NCI-H2081 treated with DMSO at 0.1 percent for 48 hours (cell line): ENCODE results near the gene PROKR1.
"Not testable (repeated sequence)": the region's sequence is repeated elsewhere in the genome, so short reads cannot be mapped to it uniquely, and the experiment has no call there.

Experiments
- DNase-seq: peaks from one replicate; lab custom pipeline; 2025; lab: John Stamatoyannopoulos, UW

Gene PROKR1

GRCh38 chr2:68643011-68643873 lies at the start of gene PROKR1:
Gene PROKR1, plus strand, starts transcription at chr2:68643579. Its CDS starts 2,243 bp downstream, at chr2:68645822.
- DNase-seq, result no peak

GRCh38 chr2:68594041-68594440 lies 49.3 kb upstream of the PROKR1 start:
- no peak for DNase-seq

DNA sequence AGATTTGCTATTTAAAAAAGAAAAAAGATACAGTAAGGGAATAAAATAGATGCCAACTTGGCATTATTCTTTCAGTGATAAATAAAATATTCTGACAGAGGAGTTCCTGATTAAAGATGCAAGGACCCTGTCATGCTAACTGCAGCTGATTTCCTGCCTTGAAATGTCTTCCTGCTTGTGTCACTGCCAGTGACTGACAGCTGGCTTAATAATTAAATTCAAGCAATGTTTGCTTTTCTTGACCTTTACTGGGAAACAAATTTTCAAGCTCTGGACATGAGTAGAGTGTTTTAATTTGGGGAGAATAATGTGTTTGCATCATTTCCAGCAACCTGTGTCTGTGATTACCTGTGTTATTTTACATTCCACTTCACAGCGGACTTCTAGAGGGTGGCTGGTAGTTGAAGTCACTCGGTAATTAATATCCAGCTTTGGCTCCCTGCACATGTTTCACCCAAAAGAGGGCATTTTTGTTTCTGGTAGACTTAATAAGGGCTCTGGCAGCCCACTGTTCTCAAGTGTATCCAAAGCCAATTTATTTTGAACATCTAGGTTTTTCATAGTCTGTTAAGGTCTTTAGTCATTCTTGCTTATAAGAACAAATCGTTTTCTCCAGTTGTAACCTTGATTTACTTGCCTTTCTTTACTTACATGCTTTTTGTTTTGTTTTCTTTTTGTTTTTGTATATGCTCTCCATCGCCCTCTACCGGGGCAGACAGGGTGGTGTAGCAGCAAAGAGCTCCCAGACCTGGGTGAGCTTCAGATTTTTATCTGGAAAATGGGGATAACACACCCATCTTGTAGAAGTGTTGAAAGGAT lies 48.5 kb upstream of the PROKR1 start:
- no peak for DNase-seq

DNA sequence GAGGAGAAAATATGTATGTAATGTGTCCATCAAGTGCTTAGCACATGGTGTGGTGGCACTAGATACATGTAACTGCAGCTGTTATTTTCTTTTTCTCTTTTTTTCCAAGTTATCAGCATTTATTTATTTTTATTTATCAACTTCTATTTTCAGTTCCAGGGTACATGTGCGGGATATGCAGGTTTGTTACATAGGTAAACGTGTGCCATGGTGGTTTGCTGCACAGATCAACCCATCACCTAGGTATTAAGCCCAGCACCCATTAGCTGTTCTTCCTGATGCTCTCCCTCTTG lies 47.9 kb upstream of the PROKR1 start:
- not testable (repeated sequence) for DNase-seq

GRCh38 chr2:68600495-68600894 lies 42.9 kb upstream of the PROKR1 start:
- not testable (repeated sequence) for DNase-seq

- no peak for DNase-seq
Measured at GRCh38 chr2:68603059-68603458, 40.3 kb upstream of the PROKR1 start.

- no peak for DNase-seq
Measured at GRCh38 chr2:68604077-68604476, 39.3 kb upstream of the PROKR1 start.

DNA sequence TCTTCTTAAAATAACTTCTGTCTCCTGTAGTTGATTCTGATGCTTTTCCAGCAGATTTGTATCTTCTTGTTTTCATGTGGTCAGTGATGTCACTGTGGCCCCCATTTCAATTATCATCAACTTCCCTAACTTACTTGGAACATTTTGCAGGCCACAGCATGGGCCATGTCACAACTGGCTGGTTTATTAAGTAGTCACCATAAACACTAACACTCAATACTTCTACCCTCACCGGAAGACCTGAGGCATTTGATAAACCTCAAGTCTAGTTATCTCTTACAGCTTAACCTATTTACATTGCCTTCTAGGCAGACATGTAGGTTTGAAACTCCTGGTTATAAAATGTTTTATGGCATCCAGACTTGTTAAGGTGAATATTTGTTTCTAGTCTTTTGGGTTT lies 37.4 kb upstream of the PROKR1 start:
- DNase-seq, result no peak

- no peak for DNase-seq
Measured at GRCh38 chr2:68606759-68607158, 36.6 kb upstream of the PROKR1 start.

- DNase-seq, result no peak
Measured at GRCh38 chr2:68607837-68608236, 35.5 kb upstream of the PROKR1 start.

DNA sequence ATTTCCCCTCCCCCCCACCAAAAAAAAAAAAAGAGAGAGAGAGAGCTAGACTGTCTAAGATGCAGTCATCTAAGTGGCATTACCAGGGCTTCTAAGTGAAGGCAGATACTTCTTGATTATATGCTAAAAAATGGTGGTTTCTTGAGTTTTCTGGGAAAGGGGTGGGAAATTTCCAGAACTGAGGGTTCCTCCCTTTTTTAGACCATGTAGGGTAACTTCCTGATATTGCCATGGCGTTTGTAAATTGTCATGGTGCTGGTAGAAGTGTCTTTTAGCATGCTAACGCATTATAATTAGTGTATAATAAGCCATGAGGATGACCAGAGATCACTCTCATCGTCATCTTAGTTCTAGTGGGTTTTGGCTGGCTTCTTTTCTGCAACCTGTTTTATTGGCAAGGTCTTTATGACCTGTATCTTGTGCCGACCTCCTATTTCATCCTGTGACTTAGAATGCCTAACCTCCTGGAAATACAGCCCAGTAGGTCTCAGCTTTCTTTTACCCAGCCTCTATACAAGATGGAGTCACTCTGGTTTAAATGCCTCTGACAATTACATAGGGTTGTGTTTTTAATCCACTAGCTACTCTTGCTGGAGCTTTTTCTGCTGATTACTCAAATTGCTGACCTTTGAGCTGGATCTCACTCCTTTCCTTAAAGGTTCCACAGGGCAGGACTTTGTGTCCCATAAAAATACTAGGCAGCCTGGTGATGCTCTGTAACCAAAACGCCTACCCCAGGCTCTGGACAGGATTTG lies 30.4 kb upstream of the PROKR1 start:
- no peak for DNase-seq

DNA sequence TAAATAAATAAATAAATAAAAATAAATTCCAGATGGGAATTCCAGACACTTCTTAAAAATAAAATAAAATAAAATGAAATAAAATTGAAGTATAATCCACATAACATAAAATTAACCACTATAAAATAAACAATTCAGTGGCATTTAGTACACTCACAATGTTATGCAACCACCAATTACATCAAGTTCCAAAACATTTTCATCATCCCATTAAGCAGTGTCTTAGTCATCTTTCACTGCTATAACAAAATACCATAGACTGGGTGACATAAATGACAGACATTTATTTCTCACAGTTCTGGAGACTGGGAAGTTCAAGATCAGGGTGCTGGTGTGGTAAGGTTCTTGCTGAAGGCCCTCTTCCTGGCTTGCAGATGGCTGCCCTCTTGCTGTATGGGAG lies 22.6 kb upstream of the PROKR1 start:
- no peak for DNase-seq

GRCh38 chr2:68623820-68624219 lies 19.6 kb upstream of the PROKR1 start:
- no peak for DNase-seq

DNA sequence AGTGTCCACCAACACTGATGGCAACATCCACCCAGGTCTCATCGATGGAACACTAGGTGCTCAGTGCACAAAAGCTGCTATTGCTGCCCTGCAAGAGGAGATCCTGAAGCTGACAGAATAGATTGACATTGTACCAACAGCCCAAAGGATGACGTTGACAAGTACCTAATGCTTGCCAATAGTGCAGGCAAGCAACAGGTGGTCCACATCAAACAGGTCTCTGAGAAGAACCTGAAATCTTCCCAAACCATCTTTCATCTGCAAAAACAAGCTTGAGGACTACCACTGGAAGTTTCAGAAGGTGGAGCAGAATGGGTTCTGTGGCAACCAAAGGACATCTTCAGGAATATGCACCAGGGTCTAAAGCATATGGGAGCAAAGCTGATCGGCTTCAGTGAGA lies 15.8 kb upstream of the PROKR1 start:
- no peak for DNase-seq

DNA sequence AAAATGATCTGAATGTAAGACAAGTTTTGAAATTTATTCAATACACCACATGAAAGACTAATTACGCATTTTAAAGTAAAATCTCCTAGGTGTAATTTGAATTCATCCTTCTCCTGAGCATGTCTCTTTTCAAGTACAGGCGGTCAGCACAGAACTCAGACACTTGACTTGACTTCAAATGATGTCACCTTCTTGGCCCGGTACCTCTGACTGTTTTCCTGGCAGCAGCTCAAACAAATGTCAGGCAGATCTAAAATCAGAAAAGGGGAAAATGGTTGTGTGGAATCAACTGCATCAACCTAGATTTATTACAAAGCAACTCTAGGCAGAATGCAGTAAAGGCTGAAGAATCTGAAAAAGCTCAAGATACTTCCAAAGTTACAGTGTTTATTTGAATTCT lies 11.4 kb upstream of the PROKR1 start:
- DNase-seq, result no peak

DNA sequence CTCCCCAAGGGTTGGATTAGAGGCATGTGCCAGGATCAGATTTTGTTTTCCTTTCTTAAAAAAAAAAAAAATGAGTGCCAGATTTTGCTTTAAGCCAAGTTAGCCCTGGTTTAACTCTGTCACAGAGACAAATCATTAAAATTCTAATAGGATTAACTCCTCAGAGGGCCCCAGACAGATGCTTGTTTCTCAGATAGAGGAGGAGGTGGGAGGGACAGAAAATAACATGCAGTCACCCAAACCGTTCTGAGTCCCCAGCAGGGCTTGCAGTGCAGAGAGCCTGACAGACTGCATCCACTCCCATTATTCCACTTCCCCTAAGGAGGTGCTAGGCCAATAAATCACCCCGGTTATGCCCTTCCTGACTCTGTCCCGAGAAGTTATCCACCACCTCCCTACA lies 6.3 kb upstream of the PROKR1 start:
- DNase-seq, result no peak

GRCh38 chr2:68643874-68644485 lies 601 bp downstream of the PROKR1 start:
- DNase-seq, result no peak

GRCh38 chr2:68645523-68645922 lies 2.1 kb downstream of the PROKR1 start:
- no peak for DNase-seq

DNA sequence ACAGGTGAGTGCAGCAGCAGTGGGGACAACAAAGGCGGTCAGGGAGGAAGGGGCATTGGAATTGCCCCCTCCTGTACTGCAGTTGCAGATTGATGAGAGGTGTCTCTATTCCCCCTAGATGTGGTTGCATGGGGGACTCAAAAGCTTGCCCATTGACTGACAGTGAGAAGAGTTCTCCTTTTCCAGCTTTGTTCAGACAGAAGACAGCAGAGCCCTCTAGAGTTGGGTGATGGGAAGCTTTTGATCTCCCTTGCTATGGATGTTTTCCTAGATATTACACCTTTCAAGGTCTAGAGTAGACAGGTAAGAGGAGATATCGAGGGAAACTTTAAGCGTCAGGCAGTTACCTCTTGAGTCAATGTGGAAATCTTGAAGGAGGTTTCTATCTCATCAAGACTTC lies 2.9 kb downstream of the PROKR1 start:
- DNase-seq, result no peak

DNA sequence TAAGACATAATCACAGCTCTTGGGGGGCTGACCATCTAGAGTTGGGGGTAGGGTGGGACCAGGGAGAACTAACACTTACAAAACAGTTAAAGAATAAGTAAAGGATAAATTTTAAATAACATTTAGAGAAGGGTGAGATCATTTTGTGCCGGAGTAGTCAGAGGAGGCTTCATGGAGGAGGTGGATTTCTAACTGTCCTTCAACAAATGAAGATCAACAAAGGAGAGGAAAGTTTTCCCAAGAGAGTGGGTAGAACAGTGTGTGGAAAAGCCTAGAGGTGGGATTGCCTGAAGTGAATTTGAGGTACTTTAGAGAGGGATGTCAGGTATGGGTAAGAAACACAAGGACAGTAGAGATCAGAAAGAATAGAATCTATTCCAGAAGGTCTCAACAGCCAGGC lies 7.3 kb downstream of the PROKR1 start:
- DNase-seq, result no peak

DNA sequence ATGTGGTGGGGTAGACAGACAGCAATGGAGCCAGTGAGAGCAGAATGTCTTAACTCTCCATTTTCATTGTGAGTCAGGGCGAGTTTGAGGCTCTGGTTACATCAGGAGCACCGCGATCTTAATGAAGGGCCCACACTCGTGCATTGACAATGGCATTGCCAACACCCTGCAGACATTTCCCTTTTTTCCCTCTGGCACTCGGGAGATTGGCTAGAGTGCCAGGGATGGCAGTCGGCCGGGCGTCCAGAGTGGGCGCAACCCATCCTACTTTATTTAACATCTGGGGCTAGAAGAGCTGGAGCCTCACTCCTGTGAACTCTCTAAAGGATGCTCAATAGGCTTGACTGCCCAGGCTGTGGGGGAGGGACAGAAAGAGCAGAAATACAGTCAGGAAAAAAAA lies 9.7 kb downstream of the PROKR1 start:
- DNase-seq, result no peak

DNA sequence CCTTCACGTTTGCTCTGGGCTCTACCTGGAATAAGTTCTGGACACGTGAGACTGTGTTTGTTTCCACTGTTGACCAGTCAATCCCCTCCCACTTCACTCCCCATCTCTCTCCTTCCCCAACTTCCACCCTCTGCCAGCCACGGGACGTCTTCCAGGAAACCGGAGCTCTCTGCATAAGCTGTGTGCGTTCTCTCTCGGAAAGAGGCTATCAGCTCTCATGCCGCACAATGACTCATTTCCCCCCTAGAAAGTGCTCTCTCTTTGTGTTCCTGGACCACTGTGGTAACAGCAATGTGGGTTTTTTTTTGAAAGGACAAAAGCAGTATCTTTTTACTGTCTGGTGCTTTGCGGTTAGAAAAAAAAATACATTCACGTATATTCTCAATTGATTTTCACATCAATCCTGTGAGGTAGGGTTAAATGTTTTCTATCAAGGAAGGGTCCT lies 10.2 kb downstream of the PROKR1 start:
- DNase-seq, result no peak
